CD4-positive, alpha-beta T cell treated with Interleukin-17A for 1 hour (primary cell): ENCODE measurements around the gene SAMD5.

Experiments used
- DNase-seq: peaks from one replicate; pipeline ENCODE4 v3.0.0-alpha.2; 2020

SAMD5 gene

GRCh38 chr6:147508042-147508865 lies at the start of gene SAMD5:
SAMD5 (plus strand) TSS chr6:147508690; CDS start chr6:147508929, 239 bp downstream.
- DNase-seq: no peak

DNA sequence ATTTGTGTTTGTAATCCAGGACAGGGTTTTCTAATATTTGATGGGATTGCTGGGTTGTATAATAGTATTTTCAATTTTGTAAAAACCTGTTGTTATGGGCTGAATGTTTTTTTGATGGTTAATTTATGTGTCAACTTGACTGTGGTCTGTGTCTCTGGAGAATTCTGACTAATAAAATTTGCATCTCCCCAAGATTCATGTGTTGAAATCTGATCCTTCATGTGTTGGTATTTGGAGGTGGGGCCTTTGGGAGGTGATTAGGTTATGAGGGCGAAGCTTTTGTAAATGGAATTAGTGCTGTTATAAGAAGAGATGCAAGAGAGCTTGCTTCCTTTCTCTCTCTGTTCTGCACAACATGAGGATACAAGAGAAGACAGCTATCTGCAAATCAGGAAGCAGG lies 48.7 kb upstream of the SAMD5 start:
- no peak for DNase-seq

DNA sequence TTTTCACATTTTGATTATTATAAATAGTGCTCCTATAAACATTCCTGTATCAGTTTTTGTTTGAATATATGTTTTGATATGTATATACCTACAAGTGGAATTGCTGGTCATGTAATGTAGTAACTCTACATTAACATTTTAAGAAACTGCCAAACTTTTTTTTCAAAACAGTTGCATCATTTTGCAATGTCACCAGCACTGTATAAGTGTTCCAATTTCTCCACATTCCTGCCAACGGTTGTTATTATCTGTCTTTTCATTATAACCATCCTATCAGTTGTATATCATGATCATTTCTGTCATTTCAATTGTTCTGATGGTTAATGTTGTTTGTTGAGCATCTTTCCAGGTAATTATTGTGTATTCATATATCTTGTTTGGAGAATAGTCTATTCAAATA lies 44.8 kb upstream of the SAMD5 start:
- no peak for DNase-seq

DNA sequence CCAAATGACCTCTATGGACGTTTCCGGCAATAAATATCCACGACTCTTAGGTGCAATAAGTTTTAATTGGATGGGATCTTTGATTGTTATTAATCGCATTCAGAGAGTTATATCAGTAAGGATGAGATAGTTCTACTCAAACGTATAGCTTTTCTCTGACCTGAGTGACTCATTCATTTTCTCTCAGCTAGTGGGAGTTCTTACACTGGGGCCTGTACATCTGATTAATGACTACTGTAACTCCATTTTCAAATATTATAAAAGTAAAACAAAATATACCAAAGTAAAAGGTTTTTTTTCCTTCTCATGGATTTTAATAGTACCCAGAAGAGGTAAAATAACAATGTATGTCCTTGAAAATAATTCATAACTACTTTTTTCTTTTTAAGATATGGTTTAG lies 41.1 kb upstream of the SAMD5 start:
- DNase-seq: no peak

- DNase-seq: no peak
Observed at GRCh38 chr6:147467886-147468285, 40.6 kb upstream of the SAMD5 start.

GRCh38 chr6:147468634-147469033 lies 39.9 kb upstream of the SAMD5 start:
- no peak for DNase-seq

DNA sequence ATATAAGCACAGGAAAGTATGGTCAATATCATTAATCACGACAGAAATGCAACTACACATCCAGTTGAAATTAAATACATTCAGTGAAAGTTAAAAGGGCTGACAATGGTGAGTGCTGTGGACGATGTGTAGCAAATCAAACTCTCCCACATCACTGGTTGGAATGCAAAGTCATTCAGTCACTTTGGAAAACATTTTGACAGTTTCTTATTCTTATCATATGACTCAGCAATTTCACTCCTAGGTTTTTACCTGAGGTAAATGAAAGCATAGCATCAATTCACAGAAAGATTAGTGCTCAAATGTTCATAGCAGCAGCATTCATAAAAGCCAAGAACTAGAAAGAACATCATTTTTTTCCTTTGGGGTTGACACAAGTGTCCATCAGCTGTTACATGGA lies 28.6 kb upstream of the SAMD5 start:
- no peak for DNase-seq

DNA sequence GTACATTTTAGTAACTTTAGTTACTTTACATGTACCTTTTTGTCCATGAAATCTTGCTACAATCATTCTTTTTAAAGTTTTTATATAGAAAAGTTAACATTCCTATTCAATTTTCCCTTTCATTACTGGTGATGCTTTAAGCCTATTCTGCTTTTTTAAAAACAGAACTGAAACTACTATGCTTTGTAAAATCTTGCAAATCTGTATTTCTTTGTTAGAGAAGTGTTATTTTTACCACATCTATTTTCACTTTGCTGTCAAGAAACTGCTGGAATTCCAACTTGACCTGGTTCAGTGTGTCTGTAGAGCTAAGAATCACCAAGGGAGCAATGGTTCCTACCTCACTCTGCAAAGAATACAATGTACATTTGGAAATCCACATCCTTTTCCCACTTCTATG lies 21.8 kb upstream of the SAMD5 start:
- no peak for DNase-seq

- no peak for DNase-seq
Observed at GRCh38 chr6:147497472-147497871, 11.0 kb upstream of the SAMD5 start.

GRCh38 chr6:147503587-147503986 lies 4.9 kb upstream of the SAMD5 start:
- no peak for DNase-seq

GRCh38 chr6:147504848-147505247 lies 3.6 kb upstream of the SAMD5 start:
- no peak for DNase-seq

DNA sequence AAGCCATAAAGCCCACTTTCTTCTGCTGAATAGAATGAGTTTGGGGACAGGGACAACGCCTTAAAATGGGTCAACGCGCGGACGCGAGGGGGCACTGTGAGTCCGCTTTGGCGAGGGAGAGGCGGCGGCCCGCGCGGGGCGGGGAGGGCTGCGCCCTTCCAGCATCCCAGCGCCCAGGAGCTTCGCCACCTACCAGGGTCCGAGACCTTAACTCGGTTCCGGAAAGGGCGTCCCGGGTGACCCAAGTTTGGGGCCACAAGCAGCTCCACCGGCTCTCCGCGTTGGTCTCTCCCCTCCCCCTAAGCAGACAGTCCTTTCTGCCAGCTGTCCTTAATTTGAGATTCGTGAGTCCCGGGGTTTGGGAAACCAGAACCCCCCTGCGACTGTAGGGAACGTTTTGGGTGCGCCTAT lies 1.8 kb upstream of the SAMD5 start:
- peak; percentile 5 for DNase-seq

DNA sequence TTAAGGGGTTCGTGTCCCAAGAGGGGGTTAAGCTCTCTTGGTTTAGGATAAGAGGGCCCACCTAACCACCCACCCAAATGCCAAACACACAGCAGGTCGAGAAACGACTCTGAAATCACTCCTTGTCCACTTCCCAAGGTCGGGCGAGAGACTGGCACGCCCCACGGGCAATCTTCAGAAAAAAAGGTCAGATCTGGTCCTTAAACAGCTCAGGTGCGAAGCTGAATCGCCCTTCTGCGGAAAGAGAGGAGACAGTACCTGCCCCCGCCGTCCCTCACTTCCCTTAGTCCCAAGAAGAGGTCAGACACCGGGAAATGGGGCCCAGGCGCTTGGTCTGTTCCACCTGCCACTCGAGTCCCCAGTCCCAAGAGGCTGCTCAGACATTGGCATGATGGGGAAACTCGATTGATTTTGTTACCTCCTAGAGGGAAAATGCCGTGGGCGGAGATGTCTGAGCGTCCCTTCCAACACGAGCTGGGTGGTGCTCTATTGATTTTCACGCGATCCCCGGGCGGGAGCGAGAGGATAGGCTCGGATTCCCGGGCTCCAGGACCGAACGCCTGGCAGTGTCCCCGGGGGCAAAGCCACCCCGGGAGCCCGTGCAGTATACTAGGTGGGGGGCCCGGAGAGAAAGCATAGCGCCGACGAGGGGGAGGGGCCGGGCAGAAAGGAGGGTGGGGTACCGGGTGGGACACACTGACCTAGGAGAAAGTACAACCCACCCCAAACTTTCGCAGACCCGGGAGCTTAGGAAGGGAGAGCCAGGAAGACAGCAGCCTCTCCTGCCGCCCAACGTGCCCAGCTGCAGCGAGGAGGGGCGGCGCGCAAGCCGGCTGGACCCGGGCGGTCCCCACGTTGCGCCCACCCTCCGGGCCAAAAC lies 1.1 kb upstream of the SAMD5 start:
- no peak for DNase-seq

- DNase-seq: no peak
Observed at GRCh38 chr6:147508866-147509608, 547 bp downstream of the SAMD5 start.

GRCh38 chr6:147509891-147510290 lies 1.4 kb downstream of the SAMD5 start:
- DNase-seq: no peak

- no peak for DNase-seq
Observed at GRCh38 chr6:147510929-147511590, 2.6 kb downstream of the SAMD5 start.

- DNase-seq: no peak
Observed at GRCh38 chr6:147514831-147515230, 6.3 kb downstream of the SAMD5 start.

DNA sequence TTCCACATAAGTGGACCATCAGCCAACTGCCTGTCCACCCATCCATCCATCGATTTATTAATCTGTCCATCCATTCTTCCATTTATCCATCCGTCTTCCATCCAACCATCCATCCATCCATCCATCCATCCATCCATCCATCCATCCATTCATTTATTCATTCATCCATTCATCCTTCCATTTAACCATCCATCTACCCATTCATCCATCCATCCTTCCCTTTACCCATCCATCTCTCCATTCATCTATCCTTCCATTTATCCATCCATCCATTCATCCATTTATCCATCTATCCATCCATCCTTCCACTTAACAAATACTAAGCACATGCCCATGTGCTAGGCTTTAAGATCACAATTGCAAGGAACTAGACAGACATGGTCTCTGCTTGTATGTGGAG lies 6.8 kb downstream of the SAMD5 start:
- no peak for DNase-seq

DNA sequence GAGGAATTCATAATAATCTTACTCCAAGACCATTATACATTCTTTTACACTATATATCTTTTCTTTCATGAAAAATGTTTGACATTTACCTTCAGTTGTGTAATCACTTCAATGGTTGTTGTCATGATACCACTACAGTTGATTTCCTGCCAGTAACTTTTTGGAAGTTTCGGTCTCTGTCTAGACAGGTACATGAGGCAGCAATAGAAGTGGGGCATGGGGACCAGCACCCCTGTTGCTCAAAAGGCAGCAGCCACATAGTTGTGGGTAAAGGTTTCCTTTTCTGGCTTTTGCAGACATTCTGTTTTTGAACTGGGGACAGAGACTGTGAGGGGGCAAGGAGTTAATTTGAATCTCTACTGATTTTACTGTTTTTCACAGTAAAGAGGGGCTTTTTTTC lies 14.1 kb downstream of the SAMD5 start:
- no peak for DNase-seq

- no peak for DNase-seq
Observed at GRCh38 chr6:147525519-147526209, 17.2 kb downstream of the SAMD5 start.

- DNase-seq: no peak
Observed at GRCh38 chr6:147527197-147527596, 18.7 kb downstream of the SAMD5 start.

DNA sequence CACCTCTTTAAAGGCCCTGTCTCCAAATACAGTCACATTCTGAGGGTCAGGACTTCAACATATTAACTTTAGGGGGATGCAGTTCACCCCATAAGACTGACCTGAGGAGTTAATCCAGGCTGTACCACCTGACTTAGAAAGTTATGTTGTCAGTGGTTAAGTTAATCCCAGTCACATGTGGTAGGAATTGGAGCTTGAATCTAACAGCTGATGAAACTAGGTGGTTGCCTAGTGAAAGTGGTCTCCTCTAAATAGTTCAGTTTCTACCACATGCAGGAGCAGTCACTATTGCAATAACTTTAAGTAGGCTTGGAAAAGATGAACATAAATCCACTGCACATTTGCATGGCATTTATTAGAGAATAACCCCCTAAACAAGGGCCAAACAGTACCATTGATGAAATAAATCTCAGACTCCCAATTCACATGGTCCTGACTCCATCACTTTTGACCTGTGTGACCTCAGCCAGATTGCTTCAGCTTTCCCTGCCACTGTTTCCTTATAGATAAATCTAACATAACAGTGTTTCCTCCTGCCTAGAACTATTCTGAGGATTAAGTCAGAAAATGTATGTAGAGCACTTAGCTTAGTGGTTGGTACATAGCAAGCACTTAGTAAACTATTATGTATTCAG lies 20.1 kb downstream of the SAMD5 start:
- no peak for DNase-seq
